Endothelial cell of umbilical vein (primary cell): Measurements from ENCODE around the gene KCNMA1. TPM values are rescaled to one million over a fixed set of nuclear protein-coding genes. Genes with fewer than 3 reads are reported as not detected.

Source experiments
- BruUV-seq: library from RNA; stranded (reverse); fragments of 400-500 nt; replicated peaks from 2 replicates; lab custom pipeline; 2021; lab: Mats Ljungman, UMichigan
- CTCF ChIA-PET: fragments of 300-600, 350-600 bp; sonication (Branson Sonifier 250); formaldehyde crosslinking; loops from one replicate; lab custom pipeline; 2021; ENCODE audit warnings: antibody characterized with exemption, inconsistent platforms; lab: Charles Lee
- POLR2A ChIA-PET: fragments of 300-600, 350-600 bp; sonication (Branson Sonifier 250); formaldehyde crosslinking; loops from one replicate; lab custom pipeline; 2021; ENCODE audit warnings: antibody characterized with exemption, inconsistent platforms; lab: Charles Lee
- DNase-seq: peaks from one replicate; pipeline ENCODE4 v3.0.0-alpha.2; 2011; ENCODE audit warnings: low read depth, low spot score
- FAIRE-seq: peaks from 2 replicates; lab custom pipeline; 2011; peaks lifted over from hg19 to GRCh38; lab: Jason Lieb, UNC
- H2AFZ ChIP-seq: 2 replicates; pipeline ENCODE4 v1.6.0; 2012; ENCODE audit warnings: low read depth, low read length, control low read depth, inconsistent platforms
- H3K27ac ChIP-seq: 2 replicates; pipeline ENCODE4 v1.5.1; 2011; ENCODE audit warnings: low read depth, mild to moderate bottlenecking, control low read depth, low read length, moderate library complexity; ENCODE audit not compliant: insufficient read depth
- H3K27me3 ChIP-seq, 2 experiments: 2 replicates each; pipeline versions ENCODE4 v1.6.0 to v1.6.1; 2011; ENCODE audit warnings: low read length in 2 of 2, mixed read lengths in 1 of 2; ENCODE audit not compliant: control insufficient read depth in 2 of 2, insufficient read depth in 2 of 2
- H3K36me3 ChIP-seq, 2 experiments: 2 replicates in 1 of 2; 3 replicates in 1 of 2; pipeline ENCODE4 v1.5.1; 2011; ENCODE audit warnings: low read length in 2 of 2, mild to moderate bottlenecking in 1 of 2, moderate library complexity in 1 of 2; ENCODE audit not compliant: control insufficient read depth in 2 of 2, insufficient read depth in 2 of 2; ENCODE audit errors: extremely low read depth in 1 of 2
- H3K4me1 ChIP-seq: 3 replicates; pipeline ENCODE4 v1.5.1; 2011; ENCODE audit warnings: mild to moderate bottlenecking, low read length; ENCODE audit not compliant: control insufficient read depth, insufficient read depth; ENCODE audit errors: extremely low read depth
- H3K4me2 ChIP-seq: 2 replicates; pipeline ENCODE4 v1.6.1; 2011; ENCODE audit warnings: low read length, control low read depth, mixed read lengths; ENCODE audit not compliant: insufficient read depth
- H3K4me3 ChIP-seq, 3 experiments: fragments of 200-600 bp in 1 of 3; sonication (generic), shearing (Covaris generic) in 1 of 3; replicated peaks in 1 of 3; 2 replicates each; pipeline ENCODE4 v1.5.1; 2011 to 2016; ENCODE audit warnings: control low read depth in 3 of 3, low read length in 3 of 3, mild to moderate bottlenecking in 2 of 3, inconsistent platforms in 1 of 3, low read depth in 1 of 3, moderate library complexity in 1 of 3; ENCODE audit not compliant: insufficient read depth in 1 of 3
- H3K79me2 ChIP-seq: 2 replicates; pipeline ENCODE4 v1.6.0; 2012; ENCODE audit warnings: low read length, inconsistent platforms; ENCODE audit not compliant: control insufficient read depth, insufficient read depth
- H3K9ac ChIP-seq: replicated peaks from 2 replicates; pipeline ENCODE3; 2011; ENCODE audit warnings: low read length, control low read depth; ENCODE audit not compliant: insufficient read depth; ENCODE audit errors: extremely low read depth
- H3K9me1 ChIP-seq: replicated peaks from 3 replicates; pipeline ENCODE4 v1.6.0; 2011; ENCODE audit warnings: mild to moderate bottlenecking, low read length; ENCODE audit not compliant: control insufficient read depth, insufficient read depth; ENCODE audit errors: extremely low read depth
- H3K9me3 ChIP-seq: replicated peaks from 2 replicates; pipeline ENCODE4 v1.5.1; 2012; ENCODE audit warnings: low read length, inconsistent platforms; ENCODE audit not compliant: control insufficient read depth, insufficient read depth
- H4K20me1 ChIP-seq: replicated peaks from 2 replicates; pipeline ENCODE3; 2011; ENCODE audit warnings: mild to moderate bottlenecking, low read length; ENCODE audit not compliant: control insufficient read depth, insufficient read depth; ENCODE audit errors: extremely low read depth
- CTCF ChIP-seq, 2 donors: IDR thresholded peaks; 1 replicate in 1 of 2; 2 replicates in 1 of 2; pipeline ENCODE4 v1.5.1; 2011; ENCODE audit warnings: low read length in 2 of 2, mild to moderate bottlenecking in 2 of 2, moderate library complexity in 2 of 2, control low read depth in 1 of 2, inconsistent platforms in 1 of 2, low read depth in 1 of 2; ENCODE audit not compliant: insufficient read depth in 1 of 2; ENCODE audit errors: extremely low read depth in 1 of 2
- EZH2 ChIP-seq: IDR thresholded peaks from 2 replicates; pipeline ENCODE4 v1.6.1; 2012; ENCODE audit warnings: borderline replicate concordance, low read depth, mild to moderate bottlenecking, moderate library complexity, low read length, inconsistent platforms; ENCODE audit not compliant: severe bottlenecking
- GATA2 ChIP-seq: IDR thresholded peaks from 2 replicates; pipeline ENCODE4 v1.7.0; 2011; ENCODE audit warnings: low read depth, mild to moderate bottlenecking, moderate library complexity, mixed read lengths, low read length; ENCODE audit not compliant: insufficient read length, insufficient read depth
- JUN ChIP-seq: IDR thresholded peaks from 2 replicates; pipeline ENCODE4 v1.6.1; 2011; ENCODE audit warnings: borderline replicate concordance, low read depth; ENCODE audit not compliant: insufficient read length, insufficient read depth
- MAX ChIP-seq: IDR thresholded peaks from 2 replicates; pipeline ENCODE4 v1.6.1; 2011; ENCODE audit not compliant: insufficient read depth, insufficient read length
- MYC ChIP-seq: IDR thresholded peaks from one replicate; pipeline ENCODE4 v1.6.1; 2011; ENCODE audit warnings: mild to moderate bottlenecking, low read depth, low read length
- POLR2A ChIP-seq: IDR thresholded peaks from 2 replicates; pipeline ENCODE4 v1.6.1; 2012; ENCODE audit warnings: low read depth, mild to moderate bottlenecking, control low read depth, low read length
- dilution Hi-C: fragments of 300-500 bp; cut with MboI; formaldehyde crosslinking; loops from one replicate; pipeline ENCODE4 v1.15.0; 2019; ENCODE audit warnings: low sequenced_read_pairs; ENCODE audit not compliant: extremely low pct_ligation_motif_present
- intact Hi-C: fragments of 100-400 bp; cut with micrococcal nuclease; formaldehyde crosslinking; loops from one replicate; pipeline ENCODE4 v1.10.0; 2022
- polyA plus RNA-seq, 4 experiments: library from polyadenylated mRNA; depleted of rRNA in 3 of 4; stranded (reverse) in 3 of 4; unstranded in 1 of 4; fragments of >200 nt; gene quantifications; 2 replicates each; pipeline versions ENCODE4 v1.2.1 to v1.2.3, GENCODE V29; 2011 to 2012; ENCODE audit warnings: missing spikeins in 1 of 4
- total RNA-seq: library from RNA; stranded (reverse); gene quantifications from 2 replicates; pipeline ENCODE4 v1.2.3, GENCODE V29; 2021

KCNMA1 gene
- total and polyA plus RNA-seq, 2 donors (not counting 3 experiments of a cell fraction or from before 2014, with no cell fraction given), result 0.10 to 0.82 TPM

- Histone ChIP-seq H3K9ac (no peak overlapping the region), H3K4me2 (no peak overlapping the region), H3K4me1 (no peaks in the 10 kb centered on the region), H3K79me2 (no peaks in the 10 kb centered on the region), H3K4me3 (no peak overlapping the region), H3K9me1 (no peaks in the 10 kb centered on the region), H3K27ac (no peak overlapping the region), H4K20me1 (no peaks in the 10 kb centered on the region), H3K9me3 (no peaks in the 10 kb centered on the region), H2AFZ (no peak overlapping the region), H3K36me3 (no peaks in the 10 kb centered on the region), H3K27me3 (no peaks in the 10 kb centered on the region)
- intact Hi-C loops, result no loop called here
- DNase-seq (no peak), FAIRE-seq (no peak)
- CTCF ChIA-PET, result no interaction called here
- POLR2A ChIA-PET, result no interaction called here
- BruUV-seq, result no TSS peak
- dilution Hi-C loops, result no loop called here
- no peak for TF ChIP-seq MAX
- no peak for TF ChIP-seq EZH2
- no peak for TF ChIP-seq GATA2
- TF ChIP-seq CTCF (IDR thresholded peaks at IDR 0.05; ENCODE audit: extremely low read depth in 1 of 2, insufficient read depth in 1 of 2, low read depth in 1 of 2, low read length in 2 of 2), result no peak
- TF ChIP-seq JUN, result no peak
- no peak for TF ChIP-seq POLR2A
These were observed 326.4 kb downstream of the KCNMA1 start for GRCh38 chr10:77311186-77311585.

- POLR2A ChIA-PET, result no interaction called here
- CTCF ChIA-PET, result no interaction called here
These were observed 327.2 kb downstream of the KCNMA1 start for GRCh38 chr10:77310288-77310840.

More at GRCh38 chr10:77310288-77310840, 327.2 kb downstream of the KCNMA1 start:
- dilution Hi-C loops, result no loop called here
- H2AFZ ChIP-seq, result no peak overlapping the region
- no peak for FAIRE-seq
- no peaks in the 10 kb centered on the region for H4K20me1 ChIP-seq
- no peaks in the 10 kb centered on the region for H3K36me3 ChIP-seq
- no peaks in the 10 kb centered on the region for H3K27me3 ChIP-seq
- no peak for TF ChIP-seq MAX
- no peak for TF ChIP-seq POLR2A
- no peak for TF ChIP-seq MYC
- no peak for TF ChIP-seq JUN
- TF ChIP-seq CTCF (IDR thresholded peaks at IDR 0.05; ENCODE audit: extremely low read depth in 1 of 2, insufficient read depth in 1 of 2, low read depth in 1 of 2, low read length in 2 of 2), result no peak
- no peak for TF ChIP-seq EZH2
- TF ChIP-seq GATA2, result no peak
- H3K79me2 ChIP-seq, result no peaks in the 10 kb centered on the region
- H3K4me3 ChIP-seq, result no peak overlapping the region
- no peak overlapping the region for H3K4me2 ChIP-seq
- no peaks in the 10 kb centered on the region for H3K9me1 ChIP-seq
- H3K9me3 ChIP-seq, result no peaks in the 10 kb centered on the region
- no peak for DNase-seq
- intact Hi-C loops, result no loop called here
- H3K9ac ChIP-seq, result no peak overlapping the region
- no peak overlapping the region for H3K27ac ChIP-seq
- H3K4me1 ChIP-seq, result no peaks in the 10 kb centered on the region
- BruUV-seq, result no TSS peak
